B cell (primary cell): Measurements from ENCODE around the gene CELSR3. TPM values are rescaled to one million over a fixed set of nuclear protein-coding genes. Genes with fewer than 3 reads are reported as not detected.

Source experiments
- ATAC-seq: fragments of 200-7000 bp; cut with Tn5 transposase; one replicate; pipeline ENCODE4 v1.10.0; 2021; ENCODE audit warnings: low read depth, mild to moderate bottlenecking, moderate number of reproducible peaks, moderate library complexity
- CTCF ChIA-PET: fragments of 350-600 bp; sonication (Branson Sonifier 250); formaldehyde crosslinking; loops from one replicate; lab custom pipeline; 2021; ENCODE audit warnings: antibody characterized with exemption, inconsistent platforms; lab: Charles Lee
- POLR2A ChIA-PET: fragments of 350-600 bp; sonication (Branson Sonifier 250); formaldehyde crosslinking; loops from one replicate; lab custom pipeline; 2021; ENCODE audit warnings: antibody characterized with exemption; lab: Charles Lee
- DNase-seq: peaks from one replicate; pipeline ENCODE4 v3.0.0; 2013
- H2AFZ ChIP-seq: 2 replicates; pipeline ENCODE4 v1.6.1; 2012; ENCODE audit warnings: mild to moderate bottlenecking, low read depth, low read length; ENCODE audit not compliant: insufficient read depth, poor library complexity, severe bottlenecking
- H3K27ac ChIP-seq, 2 donors: 1 replicate in 1 of 2; 2 replicates in 1 of 2; pipeline ENCODE4 v1.5.1; 2012 to 2013; ENCODE audit warnings: low read length in 2 of 2, mild to moderate bottlenecking in 2 of 2, moderate library complexity in 1 of 2
- H3K27me3 ChIP-seq, 4 experiments: fragments of 200-600 bp in 1 of 4; sonication (generic) in 1 of 4; replicated peaks in 1 of 4; 1 replicate in 2 of 4; 2 replicates in 2 of 4; pipeline versions ENCODE4 v1.6.1 to v1.7.0; 2013 to 2016; ENCODE audit warnings: low read length in 3 of 4, mild to moderate bottlenecking in 2 of 4, mixed read lengths in 1 of 4, moderate library complexity in 1 of 4; ENCODE audit not compliant: insufficient read depth in 4 of 4, control insufficient read depth in 3 of 4; ENCODE audit errors: control extremely low read depth in 1 of 4
- H3K36me3 ChIP-seq, 2 experiments: replicated peaks in 1 of 2; 1 replicate in 1 of 2; 2 replicates in 1 of 2; pipeline versions ENCODE4 v1.6.1 to v1.7.1; 2013; ENCODE audit warnings: low read length in 1 of 2; ENCODE audit not compliant: insufficient read depth in 2 of 2, control insufficient read depth in 1 of 2; ENCODE audit errors: control extremely low read depth in 1 of 2, extremely low read depth in 1 of 2
- H3K4me1 ChIP-seq, 2 donors: fragments of 200-600 bp in 1 of 2; sonication (generic) in 1 of 2; 1 replicate in 1 of 2; 2 replicates in 1 of 2; pipeline versions ENCODE4 v1.5.1 to v1.6.1; 2013 to 2017; ENCODE audit warnings: low read length in 2 of 2; ENCODE audit not compliant: control insufficient read depth in 2 of 2, insufficient read depth in 2 of 2
- H3K4me2 ChIP-seq: replicated peaks from 2 replicates; pipeline ENCODE3; 2012; ENCODE audit warnings: mild to moderate bottlenecking, low read depth, low read length; ENCODE audit not compliant: poor library complexity, severe bottlenecking
- H3K4me3 ChIP-seq, 5 experiments: fragments of 200-600 bp in 1 of 5; sonication (generic) in 1 of 5; 1 replicate in 3 of 5; 2 replicates in 2 of 5; pipeline versions ENCODE4 v1.5.1 to v1.7.0; 2011 to 2016; ENCODE audit warnings: low read length in 4 of 5, mild to moderate bottlenecking in 4 of 5, low read depth in 2 of 5, control low read depth in 1 of 5, moderate library complexity in 1 of 5; ENCODE audit not compliant: insufficient read depth in 1 of 5; ENCODE audit errors: control extremely low read depth in 1 of 5, extremely low read depth in 1 of 5
- H3K79me2 ChIP-seq: fragments of 200-600 bp; sonication (generic); one replicate; pipeline ENCODE4 v1.6.0; 2016; ENCODE audit warnings: low read length; ENCODE audit not compliant: control insufficient read depth, insufficient read depth
- H3K9ac ChIP-seq: fragments of 200-600 bp; sonication (generic); 2 replicates; pipeline ENCODE4 v1.6.1; 2017; ENCODE audit warnings: mild to moderate bottlenecking, low read length, moderate library complexity
- H3K9me3 ChIP-seq, 3 donors: one replicate each; pipeline versions ENCODE4 v1.6.1 to v1.7.1; 2013; ENCODE audit warnings: low read length in 2 of 3; ENCODE audit not compliant: control insufficient read depth in 2 of 3, insufficient read depth in 1 of 3; ENCODE audit errors: control extremely low read depth in 1 of 3
- H4K20me1 ChIP-seq: 2 replicates; pipeline ENCODE4 v1.6.0; 2012; ENCODE audit warnings: mild to moderate bottlenecking, low read length; ENCODE audit not compliant: insufficient read depth, control insufficient read depth, poor library complexity, severe bottlenecking
- H3K27ac Mint-ChIP-seq: one replicate; pipeline ENCODE4 v1.8.0; 2021; ENCODE audit warnings: mixed read lengths
- H3K27me3 Mint-ChIP-seq: one replicate; pipeline ENCODE4 v1.8.0; 2021; ENCODE audit warnings: mixed read lengths
- H3K4me1 Mint-ChIP-seq: one replicate; pipeline ENCODE4 v1.8.0; 2021; ENCODE audit warnings: mixed read lengths
- H3K4me3 Mint-ChIP-seq: one replicate; pipeline ENCODE4 v1.8.0; 2021; ENCODE audit warnings: mixed read lengths
- H3K9me3 Mint-ChIP-seq: one replicate; pipeline ENCODE4 v1.8.0; 2022; ENCODE audit warnings: mixed read lengths; ENCODE audit not compliant: insufficient read depth
- CTCF ChIP-seq: fragments of 200-600 bp; IDR thresholded peaks from one replicate; pipeline ENCODE4 v1.8.0; 2022; ENCODE audit warnings: antibody characterized with exemption, mild to moderate bottlenecking
- EZH2 ChIP-seq: IDR thresholded peaks from 2 replicates; pipeline ENCODE4 v1.6.1; 2012; ENCODE audit warnings: borderline replicate concordance, low read depth, mild to moderate bottlenecking, moderate library complexity, low read length; ENCODE audit not compliant: insufficient read depth, poor library complexity, severe bottlenecking
- WGBS: methylation state at CpG from one replicate; pipeline ENCODE4 v1.1.5; 2013; ENCODE audit warnings: missing lambda C conversion rate; ENCODE audit not compliant: insufficient coverage; 5-methylcytosine and 5-hydroxymethylcytosine counted together
- intact Hi-C: fragments of 100-400 bp; cut with micrococcal nuclease; formaldehyde crosslinking; loops from one replicate; pipeline ENCODE4 v1.10.0; 2022
- polyA plus RNA-seq: library from polyadenylated mRNA; depleted of rRNA; stranded (reverse); fragments of >200 nt; gene quantifications from 2 replicates; pipeline ENCODE4 v1.2.3, GENCODE V29; 2012
- total RNA-seq, 2 donors: library from RNA; stranded (reverse); fragments of 120-200 nt in 1 of 2; gene quantifications; 1 replicate in 1 of 2; 2 replicates in 1 of 2; pipeline versions ENCODE4 v1.2.3 to v1.2.4, GENCODE V29; 2013 to 2022

The CELSR3 gene
- total and polyA plus RNA-seq, 2 donors (not counting 1 experiment from before 2014, with no cell fraction given) = 2.4 to 2.5 TPM

DNA sequence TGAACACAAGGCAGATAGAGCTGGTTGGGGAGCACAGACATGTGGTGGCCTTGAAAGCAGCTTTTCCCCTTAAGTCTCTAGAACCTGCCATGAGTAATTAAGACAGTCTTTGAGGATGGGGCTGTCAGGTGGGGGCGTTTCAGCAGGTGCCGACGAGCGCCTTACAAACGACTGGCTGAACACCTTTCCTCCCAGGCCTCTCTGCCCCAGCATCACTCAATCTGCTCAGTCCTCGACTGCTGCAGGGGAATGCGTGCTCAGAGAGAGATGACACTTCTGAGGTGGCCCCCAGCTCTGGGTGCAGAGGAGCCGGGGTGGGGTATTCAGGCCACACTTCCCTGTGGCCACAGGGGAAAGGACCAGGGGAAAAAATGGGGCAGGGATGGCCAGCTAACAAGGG is 31.1 kb upstream of the CELSR3 start:
- Mint-ChIP-seq H3K4me1 (peaks cover 9% of the 10 kb centered on the region), H3K9me3 (no peaks in the 10 kb centered on the region), H3K4me3 (no peak overlapping the region), H3K27ac (no peak overlapping the region), H3K27me3 (no peaks in the 10 kb centered on the region)
- intact Hi-C loops = no loop called here
- Histone ChIP-seq H3K4me2 (no peak overlapping the region), H3K79me2 (peaks cover 45% of the 10 kb centered on the region), H3K36me3 (peaks cover 15 to 72% of the 10 kb centered on the region in 2 experiments), H3K9me3 (no peaks in the 10 kb centered on the region), H3K9ac (no peak overlapping the region), H4K20me1 (peaks cover 77% of the 10 kb centered on the region), H3K4me3 (no peak overlapping the region), H3K27me3 (no peaks in the 10 kb centered on the region), H3K27ac (no peak overlapping the region), H2AFZ (no peak overlapping the region), H3K4me1 (no peaks in the 10 kb centered on the region)
- ChIA-PET POLR2A (no interaction called here), CTCF (no interaction called here)
- TF ChIP-seq EZH2 = no peak
- no peak for TF ChIP-seq CTCF
- 95% methylated on average over 6 of the region's 8 CpGs for WGBS
- no peak for DNase-seq
- no peak for ATAC-seq

DNA sequence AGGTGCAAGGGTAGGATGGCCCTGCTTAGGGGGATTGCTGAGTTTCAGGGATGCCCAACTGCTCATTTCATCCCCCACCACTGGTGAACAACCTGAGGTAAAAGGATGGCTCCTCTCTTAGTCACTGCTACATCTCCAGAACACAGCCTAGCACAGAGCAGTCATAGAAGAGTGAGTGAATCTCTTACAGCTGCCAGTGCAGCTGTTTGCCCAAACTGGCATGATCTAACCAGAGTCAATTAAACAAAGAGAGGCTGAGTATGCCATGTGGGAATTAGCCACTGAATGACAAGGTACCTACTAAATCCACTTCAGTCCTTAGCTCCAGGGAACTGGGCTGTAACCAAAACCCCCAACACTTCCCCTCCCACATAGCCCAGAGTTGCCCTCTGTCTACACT is 29.9 kb upstream of the CELSR3 start:
- ATAC-seq = no peak
- no peaks in the 10 kb centered on the region for H3K27me3 ChIP-seq
- ChIA-PET POLR2A (no interaction called here), CTCF (no interaction called here)
- no peak overlapping the region for H3K27ac ChIP-seq
- no peak overlapping the region for H2AFZ ChIP-seq
- DNase-seq = no peak
- no peaks in the 10 kb centered on the region for H3K9me3 ChIP-seq
- no peak overlapping the region for H3K4me3 Mint-ChIP-seq
- H3K27ac Mint-ChIP-seq = no peak overlapping the region
- no peaks in the 10 kb centered on the region for H3K9me3 Mint-ChIP-seq
- peaks cover 11 to 75% of the 10 kb centered on the region in 2 experiments for H3K36me3 ChIP-seq
- no peak overlapping the region for H3K9ac ChIP-seq
- no peak overlapping the region for H3K4me3 ChIP-seq
- no peak overlapping the region for H3K4me2 ChIP-seq
- H3K4me1 Mint-ChIP-seq = peaks cover 7% of the 10 kb centered on the region
- no peaks in the 10 kb centered on the region for H3K27me3 Mint-ChIP-seq
- peaks cover 64% of the 10 kb centered on the region for H4K20me1 ChIP-seq
- peaks cover 32% of the 10 kb centered on the region for H3K79me2 ChIP-seq
- TF ChIP-seq CTCF (no peak), EZH2 (no peak)
- intact Hi-C loops = no loop called here
- H3K4me1 ChIP-seq = no peaks in the 10 kb centered on the region
